H9 (cell line): ENCODE measurements around the gene PYGL. TPM values are rescaled to one million over a fixed set of nuclear protein-coding genes. Genes with fewer than 3 reads are reported as not detected.

ENCODE experiments used
- DNase-seq: peaks from one replicate; pipeline ENCODE4 v3.0.0-alpha.2; 2017
- H2AFZ ChIP-seq: one replicate; pipeline ENCODE4 v1.6.1; 2013; ENCODE audit warnings: mild to moderate bottlenecking, low read length, control low read depth, moderate library complexity
- H2AK5ac ChIP-seq: 2 replicates; pipeline ENCODE4 v1.6.1; 2013; ENCODE audit warnings: low read length, control low read depth, mixed read lengths; ENCODE audit not compliant: insufficient read length
- H2BK120ac ChIP-seq: one replicate; pipeline ENCODE4 v1.6.1; 2013; ENCODE audit warnings: low read depth, mild to moderate bottlenecking, low read length, control low read depth, inconsistent platforms; ENCODE audit not compliant: poor library complexity, severe bottlenecking
- H2BK12ac ChIP-seq: 2 replicates; pipeline ENCODE4 v1.6.1; 2013; ENCODE audit warnings: low read length, control low read depth, mixed read lengths, low read depth; ENCODE audit not compliant: insufficient read length
- H2BK15ac ChIP-seq: 2 replicates; pipeline ENCODE4 v1.6.1; 2013; ENCODE audit warnings: low read depth, low read length, control low read depth
- H2BK20ac ChIP-seq: one replicate; pipeline ENCODE4 v1.6.1; 2013; ENCODE audit warnings: low read depth, mild to moderate bottlenecking, low read length, control low read depth, inconsistent platforms; ENCODE audit not compliant: poor library complexity, severe bottlenecking
- H2BK5ac ChIP-seq: 2 replicates; pipeline ENCODE4 v1.6.1; 2013; ENCODE audit warnings: low read length, control low read depth, mixed read lengths; ENCODE audit not compliant: insufficient read length
- H3K14ac ChIP-seq: 2 replicates; pipeline ENCODE4 v1.6.1; 2013; ENCODE audit warnings: low read length, control low read depth; ENCODE audit not compliant: insufficient read depth
- H3K18ac ChIP-seq: 2 replicates; pipeline ENCODE4 v1.6.1; 2013; ENCODE audit warnings: low read depth, mild to moderate bottlenecking, mixed read lengths, low read length, control low read depth; ENCODE audit not compliant: insufficient read length
- H3K23ac ChIP-seq: 2 replicates; pipeline ENCODE4 v1.6.1; 2013; ENCODE audit warnings: low read length, control low read depth, mixed read lengths, low read depth; ENCODE audit not compliant: insufficient read length
- H3K23me2 ChIP-seq: 2 replicates; pipeline ENCODE4 v1.6.1; 2013; ENCODE audit warnings: low read depth, mild to moderate bottlenecking, mixed read lengths, low read length, control low read depth; ENCODE audit not compliant: insufficient read length, poor library complexity, severe bottlenecking
- H3K27ac ChIP-seq: 2 replicates; pipeline ENCODE4 v1.5.1; 2013; ENCODE audit warnings: low read length, control low read depth, mixed read lengths, low read depth; ENCODE audit not compliant: insufficient read length
- H3K27me3 ChIP-seq: 2 replicates; pipeline ENCODE4 v1.6.1; 2013; ENCODE audit warnings: low read length, control low read depth, inconsistent platforms; ENCODE audit not compliant: insufficient read depth
- H3K4ac ChIP-seq: 2 replicates; pipeline ENCODE4 v1.6.1; 2013; ENCODE audit warnings: low read depth, mild to moderate bottlenecking, control low read depth, inconsistent platforms, low read length, moderate library complexity
- H3K4me1 ChIP-seq: 2 replicates; pipeline ENCODE4 v1.6.1; 2013; ENCODE audit warnings: low read length, control low read depth, inconsistent platforms; ENCODE audit not compliant: insufficient read depth
- H3K4me2 ChIP-seq: 2 replicates; pipeline ENCODE4 v1.6.1; 2013; ENCODE audit warnings: low read length, control low read depth, mixed read lengths; ENCODE audit not compliant: insufficient read length, insufficient read depth
- H3K56ac ChIP-seq: 2 replicates; pipeline ENCODE4 v1.6.1; 2013; ENCODE audit warnings: low read depth, mild to moderate bottlenecking, mixed read lengths, low read length, control low read depth; ENCODE audit not compliant: insufficient read length
- H3K79me1 ChIP-seq: 2 replicates; pipeline ENCODE4 v1.6.1; 2013; ENCODE audit warnings: low read depth, mild to moderate bottlenecking, moderate library complexity, low read length, control low read depth, inconsistent platforms; ENCODE audit not compliant: insufficient read depth, poor library complexity, severe bottlenecking
- H3K79me2 ChIP-seq: 2 replicates; pipeline ENCODE4 v1.6.1; 2013; ENCODE audit warnings: low read length, control low read depth, inconsistent platforms; ENCODE audit not compliant: insufficient read depth
- H3K9ac ChIP-seq: 2 replicates; pipeline ENCODE4 v1.6.1; 2013; ENCODE audit warnings: low read length, control low read depth, mixed read lengths; ENCODE audit not compliant: insufficient read length; ENCODE audit errors: extremely low read depth
- H3K9me3 ChIP-seq: one replicate; pipeline ENCODE4 v1.6.1; 2013; ENCODE audit warnings: low read depth, low read length, inconsistent platforms; ENCODE audit not compliant: control insufficient read depth
- H3T11ph ChIP-seq: one replicate; pipeline ENCODE4 v1.6.1; 2013; ENCODE audit warnings: mild to moderate bottlenecking, low read length, control low read depth, inconsistent platforms
- H4K20me1 ChIP-seq: one replicate; pipeline ENCODE4 v1.6.1; 2013; ENCODE audit not compliant: control insufficient read depth, insufficient read length, insufficient read depth
- H4K5ac ChIP-seq: 2 replicates; pipeline ENCODE4 v1.6.1; 2013; ENCODE audit warnings: low read depth, mild to moderate bottlenecking, mixed read lengths, low read length, control low read depth; ENCODE audit not compliant: insufficient read length
- H4K8ac ChIP-seq: replicated peaks from 2 replicates; pipeline ENCODE4 v1.6.1; 2013; ENCODE audit warnings: low read length, control low read depth, mixed read lengths, low read depth; ENCODE audit not compliant: insufficient read length
- H4K91ac ChIP-seq: 2 replicates; pipeline ENCODE4 v1.6.1; 2013; ENCODE audit warnings: low read depth, mild to moderate bottlenecking, moderate library complexity, mixed read lengths, low read length, control low read depth; ENCODE audit not compliant: insufficient read length
- H3K27ac Mint-ChIP-seq, 3 experiments: 2 replicates in 2 of 3; 3 replicates in 1 of 3; pipeline ENCODE4 v1.8.0; 2020 to 2021; ENCODE audit warnings: mixed read lengths in 3 of 3, mild to moderate bottlenecking in 1 of 3, moderate library complexity in 1 of 3
- H3K27me3 Mint-ChIP-seq: 2 replicates; pipeline ENCODE4 v1.8.0; 2021; ENCODE audit warnings: low read depth, mild to moderate bottlenecking, moderate library complexity, mixed read lengths
- H3K36me3 Mint-ChIP-seq, 3 experiments: 2 replicates in 2 of 3; 3 replicates in 1 of 3; pipeline ENCODE4 v1.8.0; 2020 to 2021; ENCODE audit warnings: low read depth in 3 of 3, mixed read lengths in 3 of 3; ENCODE audit not compliant: insufficient read depth in 1 of 3
- H3K4me1 Mint-ChIP-seq, 2 experiments: 2 replicates each; pipeline ENCODE4 v1.8.0; 2020; ENCODE audit warnings: mixed read lengths in 2 of 2
- H3K4me3 Mint-ChIP-seq, 2 experiments: 2 replicates in 1 of 2; 3 replicates in 1 of 2; pipeline ENCODE4 v1.8.0; 2020 to 2021; ENCODE audit warnings: mild to moderate bottlenecking in 2 of 2, mixed read lengths in 2 of 2, moderate library complexity in 1 of 2
- H3K9me3 Mint-ChIP-seq, 2 experiments: 2 replicates in 1 of 2; 3 replicates in 1 of 2; pipeline ENCODE4 v1.8.0; 2020; ENCODE audit warnings: mild to moderate bottlenecking in 2 of 2, mixed read lengths in 2 of 2, moderate library complexity in 1 of 2
- WGBS: extraction: QIAGEN DNeasy Blood & Tissue Kit; methylation state at CpG from one replicate; pipeline ENCODE4 v1.1.7; 2013; ENCODE audit warnings: missing lambda C conversion rate, low lambda C conversion rate, mixed read lengths; ENCODE audit not compliant: insufficient read length; ENCODE audit errors: extremely low coverage; 5-methylcytosine and 5-hydroxymethylcytosine counted together
- total RNA-seq: library from RNA; stranded (reverse); gene quantifications from 2 replicates; pipeline ENCODE4 v1.2.1, GENCODE V29; 2021
- TF ChIP-seq, protein P1 (sequence below): fragments of 200-600 bp; sonication (generic); conservative IDR thresholded peaks from 3 replicates; pipeline ENCODE4 v1.8.0; 2021; ENCODE audit warnings: antibody characterized with exemption, mild to moderate bottlenecking

PYGL gene
- total RNA-seq, 1 experiment from 2014 or later: 53.8 TPM

GRCh38 chr14:50984036-50984710, 39.9 kb upstream of the PYGL start:
- no peak overlapping the region for H3K56ac ChIP-seq
- no peak overlapping the region for H3K9ac ChIP-seq
- H3K9me3 ChIP-seq: no peaks in the 10 kb centered on the region
- no peaks in the 10 kb centered on the region for H3K9me3 Mint-ChIP-seq
- no peaks in the 10 kb centered on the region for H3K79me1 ChIP-seq
- no peak overlapping the region for H2BK15ac ChIP-seq
- H3K4me2 ChIP-seq: no peak overlapping the region
- H2BK120ac ChIP-seq: no peak overlapping the region
- no peak overlapping the region for H3K18ac ChIP-seq
- H3K27ac ChIP-seq: no peak overlapping the region
- no peaks in the 10 kb centered on the region for H4K20me1 ChIP-seq
- H2BK5ac ChIP-seq: no peak overlapping the region
- no peak overlapping the region for H3K23ac ChIP-seq
- H3K36me3 Mint-ChIP-seq: no peaks in the 10 kb centered on the region
- no peak overlapping the region for H3K4me3 Mint-ChIP-seq
- no peak overlapping the region for H3K4ac ChIP-seq
- peaks cover 4% of the 10 kb centered on the region; the same call in 1 of the 2 replicates for H3K4me1 ChIP-seq
- no peak overlapping the region for H3T11ph ChIP-seq
- peaks cover 6% of the 10 kb centered on the region for H3K27me3 Mint-ChIP-seq
- peak overlapping the region in 1 of 3 experiments; percentile 34; a peak in 1 of 7 replicates for H3K27ac Mint-ChIP-seq
- peaks cover 37% of the 10 kb centered on the region in 2 experiments for H3K4me1 Mint-ChIP-seq
- TF ChIP-seq, protein P1, sequence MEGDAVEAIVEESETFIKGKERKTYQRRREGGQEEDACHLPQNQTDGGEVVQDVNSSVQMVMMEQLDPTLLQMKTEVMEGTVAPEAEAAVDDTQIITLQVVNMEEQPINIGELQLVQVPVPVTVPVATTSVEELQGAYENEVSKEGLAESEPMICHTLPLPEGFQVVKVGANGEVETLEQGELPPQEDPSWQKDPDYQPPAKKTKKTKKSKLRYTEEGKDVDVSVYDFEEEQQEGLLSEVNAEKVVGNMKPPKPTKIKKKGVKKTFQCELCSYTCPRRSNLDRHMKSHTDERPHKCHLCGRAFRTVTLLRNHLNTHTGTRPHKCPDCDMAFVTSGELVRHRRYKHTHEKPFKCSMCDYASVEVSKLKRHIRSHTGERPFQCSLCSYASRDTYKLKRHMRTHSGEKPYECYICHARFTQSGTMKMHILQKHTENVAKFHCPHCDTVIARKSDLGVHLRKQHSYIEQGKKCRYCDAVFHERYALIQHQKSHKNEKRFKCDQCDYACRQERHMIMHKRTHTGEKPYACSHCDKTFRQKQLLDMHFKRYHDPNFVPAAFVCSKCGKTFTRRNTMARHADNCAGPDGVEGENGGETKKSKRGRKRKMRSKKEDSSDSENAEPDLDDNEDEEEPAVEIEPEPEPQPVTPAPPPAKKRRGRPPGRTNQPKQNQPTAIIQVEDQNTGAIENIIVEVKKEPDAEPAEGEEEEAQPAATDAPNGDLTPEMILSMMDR: no peak
- H3K23me2 ChIP-seq: no peaks in the 10 kb centered on the region
- H2BK12ac ChIP-seq: no peak overlapping the region
- H3K14ac ChIP-seq: no peak overlapping the region
- H2BK20ac ChIP-seq: no peak overlapping the region
- H2AK5ac ChIP-seq: no peak overlapping the region
- H4K8ac ChIP-seq: no peak overlapping the region
- no peak overlapping the region for H2AFZ ChIP-seq
- no peaks in the 10 kb centered on the region; the same call in 1 of the 2 replicates for H3K27me3 ChIP-seq
- no CpG with 5 or more reads among the region's 2 CpGs for WGBS
- no peak for DNase-seq
- no peak overlapping the region for H4K5ac ChIP-seq
- H3K79me2 ChIP-seq: no peaks in the 10 kb centered on the region
- H4K91ac ChIP-seq: no peak overlapping the region
